Measurements from ENCODE around the gene NT5C1B.

The NT5C1B gene

DNA sequence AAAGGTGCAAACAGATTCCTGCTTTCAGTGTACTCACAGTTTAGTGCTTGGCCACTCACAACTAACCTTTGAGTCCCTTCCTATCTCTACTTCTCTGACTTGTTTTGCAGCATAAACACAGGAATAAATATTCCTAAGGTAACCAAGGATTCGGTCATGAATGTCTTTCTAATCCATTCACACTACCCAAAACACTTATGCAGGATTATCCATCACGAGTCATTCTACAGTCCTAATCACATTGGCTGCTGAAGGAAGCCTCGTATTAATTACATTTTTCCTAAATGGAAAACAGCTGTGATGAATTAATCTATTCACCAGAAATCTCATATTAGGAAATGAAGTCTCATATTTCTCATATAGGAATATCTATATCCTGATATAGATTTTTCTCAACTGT lies 45.2 kb downstream of the NT5C1B start:
- Histone ChIP-seq H3K36me3 (replicated peaks; ENCODE audit: low read depth, low read length) (no peaks in the 10 kb centered on the region), H3K4me3 (ENCODE audit: low read length) (no peak overlapping the region), H3K27me3 (ENCODE audit: low read depth, low read length) (no peaks in the 10 kb centered on the region), H3K4me1 (ENCODE audit: low read length) (no peaks in the 10 kb centered on the region), H3K9me3 (ENCODE audit: insufficient read depth, low read length) (no peaks in the 10 kb centered on the region), H4K20me1 (ENCODE audit: insufficient read depth, low read length) (no peaks in the 10 kb centered on the region), H2AFZ (ENCODE audit: low read depth, low read length) (no peak overlapping the region), H3K4me2 (ENCODE audit: low read length) (no peak overlapping the region), H3K9ac (ENCODE audit: low read length) (no peak overlapping the region), H3K79me2 (ENCODE audit: low read length) (no peaks in the 10 kb centered on the region), H3K27ac (ENCODE audit: low read length) (no peak overlapping the region)
- TF ChIP-seq EZH2phosphoT487 (IDR thresholded peaks at IDR 0.05; ENCODE audit: low read depth) (no peak), CTCF (IDR thresholded peaks at IDR 0.05; ENCODE audit: low read depth, low read length) (no peak)

DNA sequence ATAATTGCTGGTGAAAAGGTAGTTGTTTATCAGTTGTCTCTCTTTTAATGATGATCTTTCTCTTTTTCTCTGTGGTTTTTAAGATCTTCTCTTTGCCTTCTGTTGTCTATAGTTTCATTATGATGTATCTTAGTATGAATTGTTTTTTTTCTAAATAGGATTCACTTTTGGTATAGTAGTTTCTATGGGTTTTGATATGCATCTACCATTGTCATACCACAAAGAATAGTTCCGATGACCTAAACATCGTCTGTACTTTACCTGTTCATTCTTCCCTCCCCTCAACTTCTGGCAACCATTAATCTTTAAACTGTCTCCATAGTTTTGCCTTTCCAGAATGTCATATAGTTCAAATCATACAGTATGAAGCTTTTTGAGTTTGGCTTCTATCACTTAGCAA lies 48.5 kb downstream of the NT5C1B start:
- TF ChIP-seq EZH2phosphoT487 (IDR thresholded peaks at IDR 0.05; ENCODE audit: low read depth) (no peak), CTCF (IDR thresholded peaks at IDR 0.05; ENCODE audit: low read depth, low read length) (no peak)
- Histone ChIP-seq H3K79me2 (ENCODE audit: low read length) (no peaks in the 10 kb centered on the region), H3K4me1 (ENCODE audit: low read length) (no peaks in the 10 kb centered on the region), H3K27ac (ENCODE audit: low read length) (no peak overlapping the region), H3K4me2 (ENCODE audit: low read length) (no peak overlapping the region), H3K36me3 (replicated peaks; ENCODE audit: low read depth, low read length) (no peaks in the 10 kb centered on the region), H2AFZ (ENCODE audit: low read depth, low read length) (no peak overlapping the region), H3K27me3 (ENCODE audit: low read depth, low read length) (no peaks in the 10 kb centered on the region), H3K9ac (ENCODE audit: low read length) (no peak overlapping the region), H3K4me3 (ENCODE audit: low read length) (no peak overlapping the region), H4K20me1 (ENCODE audit: insufficient read depth, low read length) (no peaks in the 10 kb centered on the region), H3K9me3 (ENCODE audit: insufficient read depth, low read length) (no peaks in the 10 kb centered on the region)

GRCh38 chr2:18536697-18537096 lies 52.7 kb downstream of the NT5C1B start:
- no peaks in the 10 kb centered on the region for H3K4me1 ChIP-seq (ENCODE audit: low read length)
- no peaks in the 10 kb centered on the region for H3K9me3 ChIP-seq (ENCODE audit: insufficient read depth, low read length)
- no peaks in the 10 kb centered on the region for H3K36me3 ChIP-seq (replicated peaks; ENCODE audit: low read depth, low read length)
- no peak overlapping the region for H3K4me2 ChIP-seq (ENCODE audit: low read length)
- H4K20me1 ChIP-seq (ENCODE audit: insufficient read depth, low read length): no peaks in the 10 kb centered on the region
- H3K9ac ChIP-seq (ENCODE audit: low read length): no peak overlapping the region
- H3K27me3 ChIP-seq (ENCODE audit: low read depth, low read length): no peaks in the 10 kb centered on the region
- H3K27ac ChIP-seq (ENCODE audit: low read length): no peak overlapping the region
- H3K79me2 ChIP-seq (ENCODE audit: low read length): no peaks in the 10 kb centered on the region
- H3K4me3 ChIP-seq (ENCODE audit: low read length): no peak overlapping the region
- H2AFZ ChIP-seq (ENCODE audit: low read depth, low read length): no peak overlapping the region
- TF ChIP-seq EZH2phosphoT487 (IDR thresholded peaks at IDR 0.05; ENCODE audit: low read depth) (no peak), CTCF (IDR thresholded peaks at IDR 0.05; ENCODE audit: low read depth, low read length) (no peak)

DNA sequence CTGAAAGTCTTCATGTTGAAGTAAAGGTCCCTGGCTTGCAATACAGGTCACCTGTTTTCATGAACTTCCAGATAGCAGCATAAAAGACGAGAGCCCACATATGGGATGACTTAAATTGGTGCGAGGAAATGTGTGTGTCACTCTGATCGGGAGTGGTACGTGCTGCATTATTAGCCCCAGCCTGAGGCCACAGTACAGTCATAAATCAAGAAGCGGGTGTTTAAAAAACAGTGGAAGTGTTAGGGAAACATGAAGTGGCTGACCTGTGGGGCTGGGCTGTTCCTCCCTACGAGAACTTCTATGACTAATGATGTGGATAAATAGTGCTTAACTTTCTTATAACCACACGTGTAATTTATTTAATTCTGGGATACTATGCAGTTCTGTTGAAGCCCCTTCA lies 53.3 kb downstream of the NT5C1B start:
- H3K9ac ChIP-seq (ENCODE audit: low read length): no peak overlapping the region

GRCh38 chr2:18531194-18531593 lies 58.2 kb downstream of the NT5C1B start:
- Histone ChIP-seq H2AFZ (ENCODE audit: low read depth, low read length) (no peak overlapping the region), H3K9ac (ENCODE audit: low read length) (no peak overlapping the region), H3K4me3 (ENCODE audit: low read length) (no peak overlapping the region), H3K36me3 (replicated peaks; ENCODE audit: low read depth, low read length) (no peaks in the 10 kb centered on the region), H3K79me2 (ENCODE audit: low read length) (no peaks in the 10 kb centered on the region), H3K4me2 (ENCODE audit: low read length) (no peak overlapping the region), H3K9me3 (ENCODE audit: insufficient read depth, low read length) (no peaks in the 10 kb centered on the region), H3K27me3 (ENCODE audit: low read depth, low read length) (no peaks in the 10 kb centered on the region), H3K27ac (ENCODE audit: low read length) (no peak overlapping the region), H4K20me1 (ENCODE audit: insufficient read depth, low read length) (no peaks in the 10 kb centered on the region), H3K4me1 (ENCODE audit: low read length) (no peaks in the 10 kb centered on the region)
- no peak for TF ChIP-seq EZH2phosphoT487 (IDR thresholded peaks at IDR 0.05; ENCODE audit: low read depth)
- TF ChIP-seq CTCF (IDR thresholded peaks at IDR 0.05; ENCODE audit: low read depth, low read length): no peak

More for the DNA sequence above, 53.3 kb downstream of the NT5C1B start:
- H3K36me3 ChIP-seq (replicated peaks; ENCODE audit: low read depth, low read length): no peaks in the 10 kb centered on the region
- H3K4me2 ChIP-seq (ENCODE audit: low read length): no peak overlapping the region
- no peak for TF ChIP-seq EZH2phosphoT487 (IDR thresholded peaks at IDR 0.05; ENCODE audit: low read depth)
- H3K4me3 ChIP-seq (ENCODE audit: low read length): no peak overlapping the region
- H3K27me3 ChIP-seq (ENCODE audit: low read depth, low read length): no peaks in the 10 kb centered on the region
- H3K79me2 ChIP-seq (ENCODE audit: low read length): no peaks in the 10 kb centered on the region
- H3K4me1 ChIP-seq (ENCODE audit: low read length): no peaks in the 10 kb centered on the region
- H2AFZ ChIP-seq (ENCODE audit: low read depth, low read length): no peak overlapping the region
- no peaks in the 10 kb centered on the region for H4K20me1 ChIP-seq (ENCODE audit: insufficient read depth, low read length)
- H3K27ac ChIP-seq (ENCODE audit: low read length): no peak overlapping the region
- H3K9me3 ChIP-seq (ENCODE audit: insufficient read depth, low read length): no peaks in the 10 kb centered on the region
